ENCODE results near the gene PPFIBP2.

GRCh38 chr11:7617032-7617431 lies 103.2 kb downstream of the PPFIBP2 start:
- no peak for TF ChIP-seq CTCF (conservative IDR thresholded peaks at IDR 0.05)
- TF ChIP-seq EZH2 (IDR thresholded peaks at IDR 0.05; ENCODE audit: low read depth) = no peak
